Nasal cavity respiratory epithelium epithelial cell of viscerocranial mucosa (primary cell): ENCODE data around the gene CDKL4. TPM values are rescaled to one million over a fixed set of nuclear protein-coding genes. Genes with fewer than 3 reads are reported as not detected.

Source experiments
- total RNA-seq: library from RNA; depleted of rRNA; stranded (reverse); fragments of >200 nt; gene quantifications from 2 replicates; pipeline ENCODE4 v1.2.3, GENCODE V29; 2014

The CDKL4 gene
- total RNA-seq = 0.34 and 0.57 TPM in 2 replicates

GRCh38 chr2:39243469-39244123, at the start of gene CDKL4:
CDKL4 (minus strand) TSS chr2:39243970.

Other genes with a start within 250 kb of the CDKL4 start
- 8.9 and 35.3 TPM in 2 replicates for gene SOS1, start 122.9 kb downstream of the CDKL4 start, total RNA-seq
- 25.6 and 36.2 TPM in 2 replicates for gene MAP4K3, start 193.3 kb upstream of the CDKL4 start, total RNA-seq